ENCODE measurements around the gene ARHGAP25.
A peak's percentile ranks its signal among the peaks of the same experiment; 100 is the strongest.
"Not testable (repeated sequence)": the region's sequence is repeated elsewhere in the genome, so short reads cannot be mapped to it uniquely, and the experiment has no call there.

ARHGAP25 gene

GRCh38 chr2:68802161-68802560 is 67.5 kb downstream of the ARHGAP25 start:
- DNase-seq, result not testable (repeated sequence)

- DNase-seq, result no peak
These were observed 70.4 kb downstream of the ARHGAP25 start for GRCh38 chr2:68805025-68805424.

- DNase-seq, result no peak
These were observed 72.0 kb downstream of the ARHGAP25 start for GRCh38 chr2:68806511-68807109.

- DNase-seq, result no peak
These were observed 73.2 kb downstream of the ARHGAP25 start for GRCh38 chr2:68807821-68808266.

GRCh38 chr2:68809324-68810240 is 75.0 kb downstream of the ARHGAP25 start:
- DNase-seq, result no peak

- no peak for DNase-seq
These were observed 76.8 kb downstream of the ARHGAP25 start for GRCh38 chr2:68811364-68811763.

- DNase-seq, result no peak
These were observed 77.6 kb downstream of the ARHGAP25 start for GRCh38 chr2:68812251-68812650.

GRCh38 chr2:68813596-68813995 is 79.0 kb downstream of the ARHGAP25 start:
- peak; percentile 24 for DNase-seq

- no peak for DNase-seq
These were observed 82.7 kb downstream of the ARHGAP25 start for GRCh38 chr2:68817306-68817705.

GRCh38 chr2:68819556-68819955 is 84.9 kb downstream of the ARHGAP25 start:
- DNase-seq, result no peak

GRCh38 chr2:68822207-68822872 is 87.7 kb downstream of the ARHGAP25 start:
- no peak for DNase-seq

GRCh38 chr2:68824831-68825230 is 90.2 kb downstream of the ARHGAP25 start:
- DNase-seq, result no peak

GRCh38 chr2:68825866-68826265 is 91.3 kb downstream of the ARHGAP25 start:
- no peak for DNase-seq

GRCh38 chr2:68827666-68828065 is 93.1 kb downstream of the ARHGAP25 start:
- DNase-seq, result no peak

- DNase-seq, result peak; percentile 80
These were observed 94.5 kb downstream of the ARHGAP25 start for GRCh38 chr2:68828887-68829708.

GRCh38 chr2:68829749-68830148 is 95.1 kb downstream of the ARHGAP25 start:
- no peak for DNase-seq

GRCh38 chr2:68831686-68832232 is 97.1 kb downstream of the ARHGAP25 start:
- DNase-seq, result no peak

GRCh38 chr2:68832233-68832869 is 97.7 kb downstream of the ARHGAP25 start:
- DNase-seq, result no peak

GRCh38 chr2:68833162-68833561 is 98.6 kb downstream of the ARHGAP25 start:
- DNase-seq, result no peak

- no peak for DNase-seq
These were observed 100.2 kb downstream of the ARHGAP25 start for GRCh38 chr2:68834737-68835376.

- no peak for DNase-seq
These were observed 101.0 kb downstream of the ARHGAP25 start for GRCh38 chr2:68835621-68836020.
